GM12878 (cell line): ENCODE measurements around the gene SH2D5. TPM values are rescaled to one million over a fixed set of nuclear protein-coding genes. Genes with fewer than 3 reads are reported as not detected.

Experiments used
- BMI1 ChIP-seq: fragments of 450-650 bp; IDR thresholded peaks from 2 replicates; pipeline ENCODE4 v1.6.1; 2016; ENCODE audit warnings: mild to moderate bottlenecking, moderate library complexity, borderline replicate concordance
- CBFB ChIP-seq: IDR thresholded peaks from 2 replicates; pipeline ENCODE4 v1.6.1; 2016; ENCODE audit warnings: antibody characterized with exemption, low read depth
- EED ChIP-seq: sonication (generic); IDR thresholded peaks from 2 replicates; pipeline ENCODE4 v1.6.1; 2016; ENCODE audit warnings: antibody characterized with exemption, low read depth
- FOXM1 ChIP-seq: IDR thresholded peaks from 2 replicates; pipeline ENCODE4 v1.6.1; 2012; ENCODE audit warnings: low read depth, mild to moderate bottlenecking, inconsistent platforms, low read length, moderate library complexity
- HCFC1 ChIP-seq: fragments of 150-350 bp; IDR thresholded peaks from 2 replicates; pipeline ENCODE4 v1.6.1; 2014; ENCODE audit warnings: low read length
- MTA2 ChIP-seq: fragments of 450-650 bp; IDR thresholded peaks from 2 replicates; pipeline ENCODE4 v1.6.1; 2016; ENCODE audit warnings: low read depth, mild to moderate bottlenecking, moderate library complexity
- NFYB ChIP-seq: IDR thresholded peaks from 2 replicates; pipeline ENCODE4 v1.6.1; 2011; ENCODE audit warnings: low read depth, mild to moderate bottlenecking, low read length, improper control_type of control experiment, moderate library complexity; ENCODE audit not compliant: insufficient read depth
- PAX5 ChIP-seq: IDR thresholded peaks from 2 replicates; pipeline ENCODE4 v1.6.1; 2011; ENCODE audit warnings: low read depth, low read length, borderline replicate concordance
- REST ChIP-seq: IDR thresholded peaks from 2 replicates; pipeline ENCODE4 v1.6.1; 2012; ENCODE audit warnings: mild to moderate bottlenecking, low read depth, low read length
- SKIL ChIP-seq: fragments of 450-650 bp; IDR thresholded peaks from 2 replicates; pipeline ENCODE4 v1.6.1; 2017; ENCODE audit warnings: mild to moderate bottlenecking, low read depth, inconsistent platforms; ENCODE audit not compliant: poor library complexity, severe bottlenecking
- ZBTB4 ChIP-seq: fragments of 450-650 bp; formaldehyde crosslinking; IDR thresholded peaks from 2 replicates; pipeline ENCODE4 v1.4.0; 2022; ENCODE audit warnings: mild to moderate bottlenecking, moderate library complexity
- ZNF24 ChIP-seq: fragments of 450-650 bp; IDR thresholded peaks from 2 replicates; pipeline ENCODE4 v1.6.1; 2017; ENCODE audit warnings: antibody characterized with exemption, mild to moderate bottlenecking
- polyA plus RNA-seq, 11 experiments: library from polyadenylated mRNA; depleted of rRNA in 4 of 11; unstranded in 6 of 11; stranded (reverse) in 5 of 11; fragments of >200 nt; fragmentation: Nextera tagmentation in 4 of 11; fragmentation: Illumina TruSeq in 1 of 11; extraction: Ambion mirVana in 4 of 11; extraction: Trizol in 1 of 11; gene quantifications; 1 replicate in 1 of 11; 2 replicates in 10 of 11; pipeline versions ENCODE4 v1.2.1 to v1.2.3, GENCODE V29; 2011 to 2016; ENCODE audit warnings: inconsistent platforms in 2 of 11, missing spikeins in 2 of 11, low read depth in 1 of 11
- total RNA-seq, 4 experiments: library from RNA; depleted of rRNA in 3 of 4; stranded (reverse); fragments of >200 nt in 3 of 4; fragmentation: Illumina TruSeq in 1 of 4; extraction: Trizol in 1 of 4; gene quantifications; 2 replicates each; pipeline versions ENCODE4 v1.2.1 to v1.2.3, GENCODE V29; 2013 to 2021

SH2D5 gene
- total and polyA plus RNA-seq, 10 of the 15 experiments (the other 5 are each of a cell fraction or from before 2014, with no cell fraction given): 0.03 to 0.62 (median 0.20) TPM; not detected in 3

- no peak for TF ChIP-seq ZBTB4 (CRISPR knock-in tag)
- no peak for TF ChIP-seq ZNF24
- TF ChIP-seq MTA2: no peak
- no peak for TF ChIP-seq EED
- no peak for TF ChIP-seq HCFC1
- no peak for TF ChIP-seq BMI1
- no peak for TF ChIP-seq FOXM1
- no peak for TF ChIP-seq SKIL
- TF ChIP-seq CBFB: no peak
- no peak for TF ChIP-seq NFYB
- TF ChIP-seq REST: no peak
- no peak for TF ChIP-seq PAX5
- TF ChIP-seq, all 136 proteins: peak for 0
Observed at GRCh38 chr1:20710469-20711284, 21.8 kb downstream of the SH2D5 start (continued).
